Nasal cavity respiratory epithelium epithelial cell of viscerocranial mucosa (primary cell): ENCODE measurements around the gene KLK13. TPM values are rescaled to one million over a fixed set of nuclear protein-coding genes. Genes with fewer than 3 reads are reported as not detected.

Experiments
- total RNA-seq: library from RNA; depleted of rRNA; stranded (reverse); fragments of >200 nt; gene quantifications from 2 replicates; pipeline ENCODE4 v1.2.3, GENCODE V29; 2014

The KLK13 gene
- total RNA-seq, result 0.68 and 1.3 TPM in 2 replicates

GRCh38 chr19:51064534-51065220, at the start of gene KLK13:
KLK13 (minus strand) TSS chr19:51065092; CDS start chr19:51065067, 25 bp downstream.

GRCh38 chr19:51108066-51108804, 43.3 kb upstream of the KLK13 start, which contains the start of gene CTU1:
CTU1 (minus strand) TSS chr19:51108409; CDS start chr19:51104569, 3,840 bp downstream.

GRCh38 chr19:51082611-51083010, 17.7 kb upstream of the KLK13 start, which contains the start of gene KLK14:
KLK14 (minus strand) TSS chr19:51082887; CDS start chr19:51082614, 273 bp downstream.

GRCh38 chr19:51034704-51035103, 30.2 kb downstream of the KLK13 start, which contains the start of gene KLK12:
KLK12 (minus strand) TSS chr19:51035002; CDS start chr19:51034621, 381 bp downstream.

GRCh38 chr19:51026554-51026831, 38.4 kb downstream of the KLK13 start, which contains the start of gene KLK11:
KLK11 (minus strand) TSS chr19:51026616; CDS start chr19:51025631, 985 bp downstream.

GRCh38 chr19:51019544-51019925, 45.4 kb downstream of the KLK13 start, which contains the start of gene KLK10:
KLK10 (minus strand) TSS chr19:51019709; CDS start chr19:51019130, 579 bp downstream.

Other genes with a start within 250 kb of the KLK13 start
- gene KLK1, start 241.3 kb downstream of the KLK13 start, total RNA-seq, result 0.14 TPM in 1 of 2 replicates, not detected in the other
- not detected in 2 replicates for gene KLK15, start 231.5 kb downstream of the KLK13 start, total RNA-seq
- not detected in 2 replicates for gene KLK3, start 210.2 kb downstream of the KLK13 start, total RNA-seq
- not detected in 2 replicates for gene KLK2, start 191.7 kb downstream of the KLK13 start, total RNA-seq
- not detected in 2 replicates for gene KLK4, start 153.7 kb downstream of the KLK13 start, total RNA-seq
- gene KLK5, start 112.1 kb downstream of the KLK13 start, total RNA-seq, result 25.0 and 189 TPM in 2 replicates
- 2.5 and 3.4 TPM in 2 replicates for gene KLK6, start 95.5 kb downstream of the KLK13 start, total RNA-seq
- gene KLK7, start 81.2 kb downstream of the KLK13 start, total RNA-seq, result 15.0 and 22.9 TPM in 2 replicates
- gene KLK8, start 63.5 kb downstream of the KLK13 start, total RNA-seq, result 27.8 and 86.5 TPM in 2 replicates
- gene KLK10, start 45.4 kb downstream of the KLK13 start, total RNA-seq, result 36.2 and 66.0 TPM in 2 replicates
- 17.4 and 29.0 TPM in 2 replicates for gene KLK11, start 38.5 kb downstream of the KLK13 start, total RNA-seq
- gene KLK12, start 30.1 kb downstream of the KLK13 start, total RNA-seq, result 0.14 and 17.1 TPM in 2 replicates
- under 0.01 and 0.21 TPM in 2 replicates for gene KLK14, start 17.8 kb upstream of the KLK13 start, total RNA-seq
- 8.2 and 10.0 TPM in 2 replicates for gene CTU1, start 43.3 kb upstream of the KLK13 start, total RNA-seq
- gene SIGLEC9, start 59.8 kb upstream of the KLK13 start, total RNA-seq, result not detected in 2 replicates
- gene SIGLEC7, start 77.2 kb upstream of the KLK13 start, total RNA-seq, result not detected in 2 replicates
- not detected in 2 replicates for gene CD33, start 160.0 kb upstream of the KLK13 start, total RNA-seq
- not detected in 2 replicates for gene SIGLECL1, start 186.0 kb upstream of the KLK13 start, total RNA-seq
- not detected in 2 replicates for gene IGLON5, start 246.6 kb upstream of the KLK13 start, total RNA-seq